Measurements from ENCODE around the gene CNTRL.
"Not testable (repeated sequence)": the region's sequence is repeated elsewhere in the genome, so short reads cannot be mapped to it uniquely, and the experiment has no call there.

CNTRL gene

GRCh38 chr9:121073038-121073437 lies 1.7 kb upstream of the CNTRL start:
- DNase-seq (ENCODE audit: low read depth): no peak

DNA sequence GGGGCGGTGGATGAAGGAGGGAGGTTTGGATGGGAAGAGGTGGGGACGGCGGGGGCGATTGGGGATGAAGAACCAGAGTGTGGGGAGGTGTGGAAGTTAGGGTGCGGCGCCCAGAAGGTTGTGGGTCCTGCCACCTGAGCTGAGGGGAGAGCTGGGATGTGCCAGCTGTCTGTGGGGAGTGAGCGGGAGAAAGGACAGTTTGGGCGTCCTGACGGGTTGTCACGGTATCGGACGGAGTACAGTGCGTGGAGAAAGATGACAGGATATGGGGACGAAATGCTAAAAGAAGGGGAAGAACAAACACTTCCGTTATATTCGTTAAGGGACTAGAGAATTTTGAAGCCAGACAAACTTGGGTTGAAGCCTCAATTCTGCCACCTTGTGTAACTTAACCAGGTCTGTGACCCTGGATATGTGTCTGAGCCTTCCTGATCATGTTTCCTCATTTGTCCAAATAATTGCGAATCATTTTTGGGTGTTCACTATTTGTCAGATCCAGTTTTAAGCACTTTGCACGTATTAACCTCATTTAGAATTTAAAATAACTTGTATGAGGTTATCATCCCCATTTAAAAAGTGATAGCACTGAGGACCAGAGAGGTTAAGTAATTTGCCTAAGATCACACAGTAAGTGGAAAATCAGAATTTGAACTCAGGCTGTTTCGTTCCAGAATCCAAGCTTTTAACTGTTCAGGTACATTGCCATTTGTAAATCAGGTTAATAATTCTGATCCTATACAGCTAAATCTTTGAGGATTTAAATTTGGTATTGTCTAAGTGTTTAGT lies 689 bp downstream of the CNTRL start:
- no peak for DNase-seq (ENCODE audit: low read depth)

DNA sequence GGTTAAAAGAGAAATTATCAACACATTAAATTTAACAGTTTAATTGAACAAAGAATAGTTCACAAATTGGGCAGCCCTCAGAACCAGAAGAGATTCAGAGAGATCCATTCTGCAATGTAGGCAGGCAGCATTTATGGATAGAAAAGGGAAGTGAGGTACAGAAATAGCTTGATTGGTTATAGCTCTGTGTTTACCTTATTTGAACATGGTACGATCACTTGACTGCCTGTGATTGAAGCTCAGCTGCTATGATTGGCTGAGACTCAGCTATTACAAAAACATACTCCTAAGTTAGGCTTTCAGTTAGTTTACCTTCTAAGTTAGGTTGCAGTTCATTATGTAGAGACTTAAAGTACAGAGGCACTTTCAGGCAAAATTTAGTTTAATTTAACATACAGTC lies 7.3 kb downstream of the CNTRL start:
- no peak for DNase-seq (ENCODE audit: low read depth)

- DNase-seq (ENCODE audit: low read depth): no peak
Measured at GRCh38 chr9:121085661-121086060, 10.9 kb downstream of the CNTRL start.

GRCh38 chr9:121088576-121088975 lies 13.8 kb downstream of the CNTRL start:
- no peak for DNase-seq (ENCODE audit: low read depth)

- DNase-seq (ENCODE audit: low read depth): not testable (repeated sequence)
Measured at GRCh38 chr9:121090743-121091142, 16.0 kb downstream of the CNTRL start.

- no peak for DNase-seq (ENCODE audit: low read depth)
Measured at GRCh38 chr9:121095057-121095456, 20.3 kb downstream of the CNTRL start.

- DNase-seq (ENCODE audit: low read depth): no peak
Measured at GRCh38 chr9:121098567-121099198, 23.9 kb downstream of the CNTRL start.

DNA sequence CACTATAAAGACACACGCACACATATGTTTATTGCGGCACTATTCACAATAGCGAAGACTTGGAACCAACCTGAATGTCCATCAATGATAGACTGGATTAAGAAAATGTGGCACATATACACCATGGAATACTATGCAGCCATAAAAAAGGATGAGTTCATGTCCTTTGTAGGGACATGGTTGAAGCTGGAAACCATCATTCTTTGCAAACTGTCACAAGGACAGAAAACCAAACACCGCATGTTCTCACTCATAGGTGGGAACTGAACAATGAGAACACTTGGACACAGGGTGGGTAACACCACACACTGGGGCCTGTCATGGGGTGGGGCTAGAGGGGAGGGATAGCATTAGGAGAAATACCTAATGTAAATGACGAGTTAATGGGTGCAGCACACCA lies 29.3 kb downstream of the CNTRL start:
- not testable (repeated sequence) for DNase-seq (ENCODE audit: low read depth)

- no peak for DNase-seq (ENCODE audit: low read depth)
Measured at GRCh38 chr9:121105531-121105930, 30.8 kb downstream of the CNTRL start.

DNA sequence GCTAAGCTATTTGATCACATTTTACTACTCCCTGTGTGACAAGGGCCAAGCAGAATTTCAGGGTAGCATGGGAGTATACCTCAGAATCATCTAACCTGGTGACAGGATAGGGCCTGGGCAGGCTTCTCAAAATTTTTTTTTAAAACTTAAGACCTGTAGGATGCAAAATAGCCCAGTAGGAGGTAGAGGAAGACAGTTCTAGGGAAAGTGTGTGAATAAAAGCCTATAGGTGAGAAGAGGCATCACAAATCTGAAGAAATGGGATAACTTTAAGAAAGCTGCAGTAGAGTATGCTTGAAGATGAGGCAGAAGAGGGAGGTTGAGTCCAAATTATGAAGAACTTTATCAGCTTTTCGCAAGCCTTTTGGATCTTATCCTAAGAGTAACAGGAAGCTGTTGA lies 32.3 kb downstream of the CNTRL start:
- no peak for DNase-seq (ENCODE audit: low read depth)

DNA sequence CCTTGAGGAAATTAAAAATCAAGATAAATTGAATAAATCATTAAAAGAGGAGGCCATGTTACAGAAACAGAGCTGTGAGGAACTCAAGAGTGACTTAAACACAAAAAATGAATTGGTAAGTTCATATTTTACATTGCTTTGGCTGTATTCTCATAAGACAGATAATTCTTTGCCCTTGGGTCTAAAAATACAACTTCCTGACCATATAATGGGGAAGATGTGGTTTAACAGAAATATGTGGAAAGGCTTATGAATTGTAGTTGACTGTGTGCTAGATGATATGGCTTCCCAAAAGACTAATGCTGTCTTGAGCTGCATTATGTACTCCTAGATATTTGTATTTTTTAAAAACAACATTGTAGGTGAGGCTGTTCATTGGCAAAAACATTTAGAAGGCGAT lies 33.1 kb downstream of the CNTRL start:
- no peak for DNase-seq (ENCODE audit: low read depth)

DNA sequence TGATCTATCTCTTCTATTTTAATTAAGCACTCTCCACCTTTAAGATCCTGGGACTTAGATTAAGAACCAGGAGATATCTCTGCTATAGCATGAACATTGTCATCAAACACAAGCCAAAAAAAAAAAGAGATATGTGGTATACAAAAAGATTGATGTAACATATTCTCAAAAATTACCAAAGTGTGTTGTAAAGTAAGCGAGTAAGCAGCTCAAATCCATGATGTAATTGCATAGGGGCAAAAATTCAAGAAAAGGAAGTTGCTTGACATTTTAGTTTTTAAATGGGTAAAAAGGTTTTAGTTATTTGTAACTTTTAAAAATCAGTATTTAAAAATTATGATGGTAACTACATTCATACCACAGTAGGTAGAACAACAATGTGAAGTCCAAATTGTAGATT lies 40.7 kb downstream of the CNTRL start:
- DNase-seq (ENCODE audit: low read depth): no peak

DNA sequence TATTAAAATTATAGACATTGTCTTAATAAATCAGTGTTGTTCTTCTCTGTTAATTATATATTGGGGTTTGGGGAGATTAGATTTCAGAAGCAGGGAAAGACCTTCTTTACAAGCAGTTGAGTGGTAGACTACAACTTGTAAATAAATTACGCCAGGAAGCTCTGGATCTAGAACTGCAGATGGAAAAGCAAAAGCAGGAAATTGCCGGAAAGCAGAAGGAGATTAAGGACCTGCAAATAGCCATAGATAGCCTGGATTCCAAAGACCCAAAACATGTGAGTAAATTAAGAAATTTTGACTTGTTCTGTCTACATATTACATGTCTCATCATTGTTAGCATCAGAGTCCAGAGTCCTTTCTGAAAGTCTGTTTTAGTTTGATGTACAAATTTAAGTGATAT lies 43.5 kb downstream of the CNTRL start:
- DNase-seq (ENCODE audit: low read depth): no peak

GRCh38 chr9:121120386-121120785 lies 45.6 kb downstream of the CNTRL start:
- no peak for DNase-seq (ENCODE audit: low read depth)

DNA sequence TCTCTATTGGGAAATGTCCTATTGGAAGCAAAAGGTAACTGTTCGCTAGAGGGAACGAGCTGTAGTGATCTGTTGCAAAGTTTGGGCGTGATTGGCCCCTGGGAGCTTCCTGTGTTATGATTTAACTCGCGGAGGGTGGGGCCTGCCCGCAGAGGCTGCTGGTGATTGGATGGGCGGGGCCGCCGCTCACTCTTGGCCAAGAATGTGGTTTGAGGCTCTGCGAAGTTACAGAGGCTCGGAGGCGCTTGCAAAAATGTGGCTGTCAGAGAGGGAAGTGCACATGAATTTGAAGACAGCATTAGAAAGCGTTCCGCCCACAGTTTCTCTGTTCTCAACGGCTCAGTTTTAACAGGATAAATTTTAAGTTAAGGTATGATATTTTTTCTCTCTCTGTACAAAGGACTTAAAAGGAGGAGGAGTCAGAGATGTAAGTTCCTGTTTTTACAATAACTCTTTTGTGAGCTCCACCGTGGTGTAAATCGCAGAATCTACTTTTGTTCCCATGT lies 46.9 kb downstream of the CNTRL start:
- DNase-seq (ENCODE audit: low read depth): peak; percentile 94

DNA sequence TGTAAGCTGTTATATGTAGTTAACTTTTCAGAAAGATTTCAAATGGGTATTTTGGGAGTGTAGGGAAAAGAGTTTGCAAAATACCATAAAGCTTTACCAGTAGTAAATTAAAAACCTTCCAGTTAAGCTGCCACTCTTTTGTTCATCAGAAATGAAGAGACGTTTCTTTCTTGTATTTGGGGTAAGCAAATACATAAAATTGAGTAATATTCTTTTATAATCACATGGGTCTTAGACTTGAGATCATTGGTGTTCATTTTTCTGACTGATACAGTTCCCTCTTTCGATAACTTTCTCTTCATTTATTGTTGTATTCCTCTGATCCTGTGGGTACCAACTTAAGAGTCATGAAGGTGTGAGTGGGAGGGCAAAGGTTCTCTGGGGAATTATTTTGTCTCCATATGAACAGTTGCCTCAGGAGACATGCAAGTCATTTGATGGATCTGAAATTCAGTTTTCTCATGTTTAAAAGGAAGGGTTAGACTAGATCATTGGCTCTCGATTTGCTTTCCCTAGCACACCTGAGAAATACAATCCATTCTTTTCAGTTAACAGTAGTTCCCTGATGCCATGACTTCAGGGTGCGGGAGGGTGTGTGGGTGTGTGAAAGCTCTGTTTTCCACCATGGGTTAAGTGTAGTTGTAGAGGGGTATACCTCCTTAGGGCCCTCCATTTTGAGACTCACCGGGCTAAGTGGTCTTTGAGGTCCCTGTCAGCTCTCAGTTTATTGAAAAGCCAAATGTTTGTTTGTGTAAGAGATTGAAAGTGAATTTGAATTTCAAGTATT lies 47.7 kb downstream of the CNTRL start:
- DNase-seq (ENCODE audit: low read depth): no peak

DNA sequence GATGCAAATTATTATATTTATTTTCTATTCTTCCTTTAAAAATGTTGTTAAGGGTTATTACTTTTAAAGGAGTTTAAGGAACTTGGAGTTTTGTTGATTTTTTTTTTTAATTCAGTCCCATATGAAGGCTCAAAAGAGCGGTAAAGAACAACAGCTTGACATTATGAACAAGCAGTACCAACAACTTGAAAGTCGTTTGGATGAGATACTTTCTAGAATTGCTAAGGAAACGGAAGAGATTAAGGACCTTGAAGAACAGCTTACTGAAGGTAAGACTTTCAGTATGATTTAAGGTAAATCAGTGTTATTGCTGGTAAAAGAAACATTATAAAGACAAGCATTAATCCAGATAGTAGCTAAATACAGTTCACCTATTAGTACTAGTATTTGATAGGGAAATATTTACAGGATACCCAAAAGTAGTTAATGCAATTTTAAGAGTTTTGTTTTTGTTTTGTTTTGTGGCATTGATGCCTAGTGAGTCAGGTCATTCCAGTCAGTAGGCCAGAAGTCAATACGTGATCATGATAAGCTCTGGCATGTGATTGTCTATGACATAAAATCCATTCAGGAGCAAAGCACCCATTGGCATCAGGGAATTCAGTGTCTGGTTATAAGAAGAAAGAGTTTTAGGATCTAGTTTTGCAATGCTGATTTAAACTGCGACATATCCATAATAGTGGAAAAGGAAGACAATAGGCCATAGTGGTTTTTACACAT lies 49.2 kb downstream of the CNTRL start:
- no peak for DNase-seq (ENCODE audit: low read depth)

GRCh38 chr9:121125590-121125989 lies 50.8 kb downstream of the CNTRL start:
- no peak for DNase-seq (ENCODE audit: low read depth)

DNA sequence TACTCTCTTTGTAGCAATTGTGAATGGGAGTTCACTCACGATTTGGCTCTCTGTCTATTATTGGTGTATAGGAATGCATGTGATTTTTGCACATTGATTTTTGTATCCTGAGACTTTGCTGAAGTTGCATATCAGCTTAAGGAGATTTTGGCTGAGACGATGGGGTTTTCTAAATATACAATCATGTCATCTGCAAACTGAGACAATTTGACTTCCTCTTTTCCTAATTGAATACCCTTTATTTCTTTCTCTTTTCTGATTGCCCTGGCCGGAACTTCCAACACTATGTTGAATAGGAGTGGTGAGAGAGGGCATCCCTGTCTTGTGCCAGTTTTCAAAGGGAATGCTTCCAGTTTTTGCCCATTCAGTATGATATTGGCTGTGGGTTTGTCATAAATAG lies 54.6 kb downstream of the CNTRL start:
- not testable (repeated sequence) for DNase-seq (ENCODE audit: low read depth)

- peak; percentile 17 for DNase-seq (ENCODE audit: low read depth)
Measured at GRCh38 chr9:121133104-121133816, 58.5 kb downstream of the CNTRL start.

Data from stimulated activated CD8-positive, alpha-beta memory T cell treated with anti-CD3 and anti-CD28 coated beads, Interleukin-7, amount 100 ng/mL, for 24 hours (primary cell).